HepG2 (cell line): ENCODE results near the gene PLEKHG4B. TPM values are rescaled to one million over a fixed set of nuclear protein-coding genes. Genes with fewer than 3 reads are reported as not detected.

ENCODE experiments used
- ATAC-seq: fragments of 200-7000 bp; cut with Tn5 transposase; 3 replicates; pipeline ENCODE4 v1.9.1; 2020; ENCODE audit warnings: mild to moderate bottlenecking, moderate library complexity
- BruUV-seq: library from RNA; stranded (reverse); fragments of 400-500 nt; replicated peaks from 2 replicates; lab custom pipeline; 2021; lab: Mats Ljungman, UMichigan
- CTCF ChIA-PET: fragments of 300-600 bp; formaldehyde crosslinking; extraction: SDS; loops from one replicate; lab custom pipeline; 2021; ENCODE audit warnings: low total read pairs, inconsistent platforms, low intra/inter-chr PET ratio; lab: Yijun Ruan, JAX
- POLR2A ChIA-PET: fragments of 350-600 bp; sonication (Branson Sonifier 250); formaldehyde crosslinking; loops from one replicate; lab custom pipeline; 2020; ENCODE audit warnings: antibody characterized with exemption, inconsistent platforms; lab: Yijun Ruan, JAX
- DNase-seq: peaks from one replicate; pipeline ENCODE4 v3.0.0-alpha.2; 2015; ENCODE audit warnings: low spot score
- FAIRE-seq: peaks from 3 replicates; lab custom pipeline; 2011; peaks lifted over from hg19 to GRCh38; lab: Jason Lieb, UNC
- H2AFZ ChIP-seq: one replicate; pipeline ENCODE4 v1.6.1; 2011; ENCODE audit warnings: low read length, inconsistent platforms
- H3K27ac ChIP-seq: fragments of 300-600 bp; 3 replicates; pipeline ENCODE4 v1.8.0; 2011; ENCODE audit warnings: mixed run types, mild to moderate bottlenecking, mixed read lengths, low read length, inconsistent platforms; ENCODE audit not compliant: insufficient read depth; ENCODE audit errors: extremely low read length
- H3K27me3 ChIP-seq, 2 experiments: fragments of 200-600 bp in 1 of 2; 2 replicates in 1 of 2; 3 replicates in 1 of 2; pipeline versions ENCODE4 v1.6.0 to v1.8.0; 2011; ENCODE audit warnings: low read length in 2 of 2, mild to moderate bottlenecking in 2 of 2, moderate library complexity in 2 of 2, inconsistent platforms in 1 of 2; ENCODE audit not compliant: insufficient read depth in 2 of 2, control insufficient read depth in 1 of 2
- H3K36me3 ChIP-seq, 2 experiments: fragments of 200-600 bp in 1 of 2; replicated peaks in 1 of 2; 2 replicates in 1 of 2; 3 replicates in 1 of 2; pipeline versions ENCODE4 v1.5.1 to v1.8.0; 2011; ENCODE audit warnings: low read length in 2 of 2, inconsistent platforms in 1 of 2; ENCODE audit not compliant: insufficient read depth in 2 of 2, control insufficient read depth in 1 of 2
- H3K4me1 ChIP-seq: 2 replicates; pipeline ENCODE4 v1.5.1; 2012; ENCODE audit warnings: low read length, inconsistent platforms; ENCODE audit not compliant: insufficient read depth
- H3K4me2 ChIP-seq: 2 replicates; pipeline ENCODE4 v1.6.0; 2011; ENCODE audit warnings: low read depth, low read length, inconsistent platforms
- H3K4me3 ChIP-seq, 3 experiments: fragments of 200-600 bp in 1 of 3; sonication (generic), shearing (Covaris generic) in 1 of 3; replicated peaks in 1 of 3; 2 replicates each; pipeline ENCODE4 v1.5.1; 2011 to 2016; ENCODE audit warnings: low read length in 3 of 3, inconsistent platforms in 2 of 3, low read depth in 2 of 3, mild to moderate bottlenecking in 2 of 3, control low read depth in 1 of 3, mixed read lengths in 1 of 3; ENCODE audit not compliant: insufficient read depth in 1 of 3
- H3K79me2 ChIP-seq: one replicate; pipeline ENCODE4 v1.6.1; 2011; ENCODE audit warnings: low read length, inconsistent platforms; ENCODE audit not compliant: insufficient read depth
- H3K9ac ChIP-seq: 2 replicates; pipeline ENCODE4 v1.6.0; 2011; ENCODE audit warnings: mild to moderate bottlenecking, low read depth, low read length, inconsistent platforms; ENCODE audit not compliant: insufficient read depth
- H3K9me3 ChIP-seq: 2 replicates; pipeline ENCODE4 v1.5.1; 2012; ENCODE audit warnings: mild to moderate bottlenecking, low read length
- H4K20me1 ChIP-seq: 2 replicates; pipeline ENCODE4 v1.6.0; 2011; ENCODE audit warnings: inconsistent platforms, mild to moderate bottlenecking, low read length, moderate library complexity; ENCODE audit not compliant: insufficient read depth
- BRCA1 ChIP-seq: sonication (generic); formaldehyde crosslinking; IDR thresholded peaks from 2 replicates; pipeline ENCODE4 v1.4.0; 2020; ENCODE audit warnings: missing genetic modification reagents
- CSRNP2 ChIP-seq: sonication (generic); formaldehyde crosslinking; conservative IDR thresholded peaks from 2 replicates; pipeline ENCODE4 v1.8.0; 2022; ENCODE audit warnings: low read depth, missing genetic modification reagents
- GPBP1L1 ChIP-seq: sonication (generic); formaldehyde crosslinking; IDR thresholded peaks from 2 replicates; pipeline ENCODE4 v1.5.0; 2020; ENCODE audit warnings: mild to moderate bottlenecking, missing genetic modification reagents
- HMG20A ChIP-seq: IDR thresholded peaks from 2 replicates; pipeline ENCODE4 v1.6.1; 2016; ENCODE audit warnings: borderline replicate concordance
- HNF4G ChIP-seq, 2 experiments: sonication (generic) in 1 of 2; formaldehyde crosslinking in 1 of 2; IDR thresholded peaks; 2 replicates each; pipeline versions ENCODE4 v1.4.0 to v1.6.1; 2011 to 2020; ENCODE audit warnings: borderline replicate concordance in 2 of 2, low read depth in 2 of 2, mild to moderate bottlenecking in 2 of 2, low read length in 1 of 2, missing genetic modification reagents in 1 of 2, moderate library complexity in 1 of 2
- MIER2 ChIP-seq: IDR thresholded peaks from 2 replicates; pipeline ENCODE4 v1.6.1; 2016; ENCODE audit warnings: missing biosample characterization, missing genetic modification reagents
- PITX1 ChIP-seq: sonication (generic); formaldehyde crosslinking; IDR thresholded peaks from 2 replicates; pipeline ENCODE4 v1.5.1; 2020; ENCODE audit warnings: mild to moderate bottlenecking, missing genetic modification reagents
- SMAD1 ChIP-seq: sonication (generic); formaldehyde crosslinking; IDR thresholded peaks from 2 replicates; pipeline ENCODE4 v1.4.0; 2020; ENCODE audit warnings: missing genetic modification reagents, low read depth, mild to moderate bottlenecking, borderline replicate concordance
- SNAI1 ChIP-seq: sonication (generic); formaldehyde crosslinking; IDR thresholded peaks from 2 replicates; pipeline ENCODE4 v1.5.0; 2020; ENCODE audit warnings: mild to moderate bottlenecking, missing genetic modification reagents, borderline replicate concordance
- UBTF ChIP-seq: sonication (generic); formaldehyde crosslinking; IDR thresholded peaks from 2 replicates; pipeline ENCODE4 v1.4.0; 2020; ENCODE audit warnings: mild to moderate bottlenecking, missing genetic modification reagents
- ZNF234 ChIP-seq: sonication (generic); formaldehyde crosslinking; conservative IDR thresholded peaks from 2 replicates; pipeline ENCODE4 v1.5.1; 2020; ENCODE audit warnings: mild to moderate bottlenecking, missing genetic modification reagents
- ZNF746 ChIP-seq: sonication (generic); formaldehyde crosslinking; IDR thresholded peaks from 2 replicates; pipeline ENCODE4 v1.8.0; 2022; ENCODE audit warnings: mild to moderate bottlenecking, missing genetic modification reagents
- ZSCAN29 ChIP-seq: sonication (generic); formaldehyde crosslinking; conservative IDR thresholded peaks from 2 replicates; pipeline ENCODE4 v1.4.0; 2020; ENCODE audit warnings: mild to moderate bottlenecking, missing genetic modification reagents
- WGBS: methylation state at CpG from one replicate; pipeline ENCODE4 v1.1.6; 2017; ENCODE audit warnings: low lambda C conversion rate; 5-methylcytosine and 5-hydroxymethylcytosine counted together
- in situ Hi-C: cut with HindIII; loops from 2 replicates; pipeline ENCODE4 v1.10.0; 2017; ENCODE audit warnings: low pct_unique_long_range_greater_than_20kb; ENCODE audit not compliant: extremely low pct_ligation_motif_present
- intact Hi-C: fragments of 100-400 bp; cut with micrococcal nuclease; formaldehyde crosslinking; loops from one replicate; pipeline ENCODE4 v1.10.0; 2022; ENCODE audit not compliant: unreplicated experiment
- polyA plus RNA-seq, 8 experiments: library from polyadenylated mRNA; depleted of rRNA in 3 of 8; stranded (reverse) in 7 of 8; unstranded in 1 of 8; fragments of >200 nt; fragmentation: Illumina TruSeq in 4 of 8; extraction: Trizol in 4 of 8; gene quantifications; 2 replicates each; pipeline versions ENCODE4 v1.2.1 to v1.2.3, GENCODE V29; 2011 to 2016; ENCODE audit warnings: low read depth in 4 of 8, missing spikeins in 1 of 8, mixed read lengths in 1 of 8; ENCODE audit not compliant: insufficient read depth in 1 of 8
- total RNA-seq, 5 experiments: library from RNA; depleted of rRNA; stranded (reverse); fragments of >200 nt; fragmentation: Illumina TruSeq; extraction: Trizol; gene quantifications; 2 replicates each; pipeline ENCODE4 v1.2.3, GENCODE V29; 2016; ENCODE audit warnings: low read depth in 1 of 5

PLEKHG4B gene
- total and polyA plus RNA-seq, 2 of the 13 experiments (the other 11 are each of a cell fraction or from before 2014, with no cell fraction given), result 0.09 TPM; not detected in 1

- no peak overlapping the region for H2AFZ ChIP-seq
- DNase-seq (no peak), ATAC-seq (no peak), FAIRE-seq (no peak)
- no TSS peak for BruUV-seq
- WGBS, result 29% methylated on average over 7 of the region's 8 CpGs
- H3K36me3 ChIP-seq, result no peaks in the 10 kb centered on the region
- CTCF ChIA-PET, result no interaction called here
- intact Hi-C loops, result no loop called here
- H3K4me3 ChIP-seq, result no peak overlapping the region
- H3K9ac ChIP-seq, result no peak overlapping the region
- H3K4me1 ChIP-seq, result no peaks in the 10 kb centered on the region
- POLR2A ChIA-PET, result no interaction called here
- peaks cover 4 to 46% of the 10 kb centered on the region in 2 experiments; a peak in 3 of 5 replicates for H3K27me3 ChIP-seq
- no peaks in the 10 kb centered on the region for H3K79me2 ChIP-seq
- no peak overlapping the region for H3K27ac ChIP-seq
- in situ Hi-C loops, result no loop called here
- no peaks in the 10 kb centered on the region for H4K20me1 ChIP-seq
- no peaks in the 10 kb centered on the region for H3K9me3 ChIP-seq
- no peak overlapping the region; the same call in 1 of the 2 replicates for H3K4me2 ChIP-seq
- TF ChIP-seq GPBP1L1, result no peak
- no peak for TF ChIP-seq ZNF746 (CRISPR knock-in tag)
- TF ChIP-seq ZSCAN29 (CRISPR knock-in tag), result no peak
- TF ChIP-seq SMAD1, result no peak
- TF ChIP-seq MIER2, result no peak
- no peak for TF ChIP-seq PITX1 (CRISPR knock-in tag)
- TF ChIP-seq SNAI1 (CRISPR knock-in tag), result no peak
- TF ChIP-seq HNF4G (IDR thresholded peaks at IDR 0.05; ENCODE audit: borderline replicate concordance, low read depth, low read length), result no peak
- no peak for TF ChIP-seq HNF4G (CRISPR knock-in tag; IDR thresholded peaks at IDR 0.05; ENCODE audit: borderline replicate concordance, low read depth)
- no peak for TF ChIP-seq CSRNP2
- TF ChIP-seq UBTF (CRISPR knock-in tag), result no peak
- no peak for TF ChIP-seq BRCA1 (CRISPR knock-in tag)
- TF ChIP-seq ZNF234 (CRISPR knock-in tag), result no peak
- no peak for TF ChIP-seq HMG20A (CRISPR knock-in tag)
These were observed 61.3 kb downstream of the PLEKHG4B start for GRCh38 chr5:153256-153655.
